H9 (cell line): ENCODE results near the gene EGLN1. TPM values are rescaled to one million over a fixed set of nuclear protein-coding genes. Genes with fewer than 3 reads are reported as not detected.

Experiments used
- DNase-seq: peaks from one replicate; pipeline ENCODE4 v3.0.0-alpha.2; 2017
- H2AFZ ChIP-seq: one replicate; pipeline ENCODE4 v1.6.1; 2013; ENCODE audit warnings: mild to moderate bottlenecking, low read length, control low read depth, moderate library complexity
- H2AK5ac ChIP-seq: 2 replicates; pipeline ENCODE4 v1.6.1; 2013; ENCODE audit warnings: low read length, control low read depth, mixed read lengths; ENCODE audit not compliant: insufficient read length
- H2BK120ac ChIP-seq: one replicate; pipeline ENCODE4 v1.6.1; 2013; ENCODE audit warnings: low read depth, mild to moderate bottlenecking, low read length, control low read depth, inconsistent platforms; ENCODE audit not compliant: poor library complexity, severe bottlenecking
- H2BK12ac ChIP-seq: 2 replicates; pipeline ENCODE4 v1.6.1; 2013; ENCODE audit warnings: low read length, control low read depth, mixed read lengths, low read depth; ENCODE audit not compliant: insufficient read length
- H2BK15ac ChIP-seq: 2 replicates; pipeline ENCODE4 v1.6.1; 2013; ENCODE audit warnings: low read depth, low read length, control low read depth
- H2BK20ac ChIP-seq: one replicate; pipeline ENCODE4 v1.6.1; 2013; ENCODE audit warnings: low read depth, mild to moderate bottlenecking, low read length, control low read depth, inconsistent platforms; ENCODE audit not compliant: poor library complexity, severe bottlenecking
- H2BK5ac ChIP-seq: 2 replicates; pipeline ENCODE4 v1.6.1; 2013; ENCODE audit warnings: low read length, control low read depth, mixed read lengths; ENCODE audit not compliant: insufficient read length
- H3K14ac ChIP-seq: 2 replicates; pipeline ENCODE4 v1.6.1; 2013; ENCODE audit warnings: low read length, control low read depth; ENCODE audit not compliant: insufficient read depth
- H3K18ac ChIP-seq: 2 replicates; pipeline ENCODE4 v1.6.1; 2013; ENCODE audit warnings: low read depth, mild to moderate bottlenecking, mixed read lengths, low read length, control low read depth; ENCODE audit not compliant: insufficient read length
- H3K23ac ChIP-seq: 2 replicates; pipeline ENCODE4 v1.6.1; 2013; ENCODE audit warnings: low read length, control low read depth, mixed read lengths, low read depth; ENCODE audit not compliant: insufficient read length
- H3K23me2 ChIP-seq: 2 replicates; pipeline ENCODE4 v1.6.1; 2013; ENCODE audit warnings: low read depth, mild to moderate bottlenecking, mixed read lengths, low read length, control low read depth; ENCODE audit not compliant: insufficient read length, poor library complexity, severe bottlenecking
- H3K27ac ChIP-seq: 2 replicates; pipeline ENCODE4 v1.5.1; 2013; ENCODE audit warnings: low read length, control low read depth, mixed read lengths, low read depth; ENCODE audit not compliant: insufficient read length
- H3K27me3 ChIP-seq: 2 replicates; pipeline ENCODE4 v1.6.1; 2013; ENCODE audit warnings: low read length, control low read depth, inconsistent platforms; ENCODE audit not compliant: insufficient read depth
- H3K4ac ChIP-seq: 2 replicates; pipeline ENCODE4 v1.6.1; 2013; ENCODE audit warnings: low read depth, mild to moderate bottlenecking, control low read depth, inconsistent platforms, low read length, moderate library complexity
- H3K4me1 ChIP-seq: 2 replicates; pipeline ENCODE4 v1.6.1; 2013; ENCODE audit warnings: low read length, control low read depth, inconsistent platforms; ENCODE audit not compliant: insufficient read depth
- H3K4me2 ChIP-seq: 2 replicates; pipeline ENCODE4 v1.6.1; 2013; ENCODE audit warnings: low read length, control low read depth, mixed read lengths; ENCODE audit not compliant: insufficient read length, insufficient read depth
- H3K56ac ChIP-seq: 2 replicates; pipeline ENCODE4 v1.6.1; 2013; ENCODE audit warnings: low read depth, mild to moderate bottlenecking, mixed read lengths, low read length, control low read depth; ENCODE audit not compliant: insufficient read length
- H3K79me1 ChIP-seq: 2 replicates; pipeline ENCODE4 v1.6.1; 2013; ENCODE audit warnings: low read depth, mild to moderate bottlenecking, moderate library complexity, low read length, control low read depth, inconsistent platforms; ENCODE audit not compliant: insufficient read depth, poor library complexity, severe bottlenecking
- H3K79me2 ChIP-seq: 2 replicates; pipeline ENCODE4 v1.6.1; 2013; ENCODE audit warnings: low read length, control low read depth, inconsistent platforms; ENCODE audit not compliant: insufficient read depth
- H3K9ac ChIP-seq: 2 replicates; pipeline ENCODE4 v1.6.1; 2013; ENCODE audit warnings: low read length, control low read depth, mixed read lengths; ENCODE audit not compliant: insufficient read length; ENCODE audit errors: extremely low read depth
- H3K9me3 ChIP-seq: one replicate; pipeline ENCODE4 v1.6.1; 2013; ENCODE audit warnings: low read depth, low read length, inconsistent platforms; ENCODE audit not compliant: control insufficient read depth
- H3T11ph ChIP-seq: one replicate; pipeline ENCODE4 v1.6.1; 2013; ENCODE audit warnings: mild to moderate bottlenecking, low read length, control low read depth, inconsistent platforms
- H4K20me1 ChIP-seq: one replicate; pipeline ENCODE4 v1.6.1; 2013; ENCODE audit not compliant: control insufficient read depth, insufficient read length, insufficient read depth
- H4K5ac ChIP-seq: 2 replicates; pipeline ENCODE4 v1.6.1; 2013; ENCODE audit warnings: low read depth, mild to moderate bottlenecking, mixed read lengths, low read length, control low read depth; ENCODE audit not compliant: insufficient read length
- H4K8ac ChIP-seq: replicated peaks from 2 replicates; pipeline ENCODE4 v1.6.1; 2013; ENCODE audit warnings: low read length, control low read depth, mixed read lengths, low read depth; ENCODE audit not compliant: insufficient read length
- H4K91ac ChIP-seq: 2 replicates; pipeline ENCODE4 v1.6.1; 2013; ENCODE audit warnings: low read depth, mild to moderate bottlenecking, moderate library complexity, mixed read lengths, low read length, control low read depth; ENCODE audit not compliant: insufficient read length
- H3K27ac Mint-ChIP-seq, 3 experiments: 2 replicates in 2 of 3; 3 replicates in 1 of 3; pipeline ENCODE4 v1.8.0; 2020 to 2021; ENCODE audit warnings: mixed read lengths in 3 of 3, mild to moderate bottlenecking in 1 of 3, moderate library complexity in 1 of 3
- H3K27me3 Mint-ChIP-seq: 2 replicates; pipeline ENCODE4 v1.8.0; 2021; ENCODE audit warnings: low read depth, mild to moderate bottlenecking, moderate library complexity, mixed read lengths
- H3K36me3 Mint-ChIP-seq, 3 experiments: 2 replicates in 2 of 3; 3 replicates in 1 of 3; pipeline ENCODE4 v1.8.0; 2020 to 2021; ENCODE audit warnings: low read depth in 3 of 3, mixed read lengths in 3 of 3; ENCODE audit not compliant: insufficient read depth in 1 of 3
- H3K4me1 Mint-ChIP-seq, 2 experiments: 2 replicates each; pipeline ENCODE4 v1.8.0; 2020; ENCODE audit warnings: mixed read lengths in 2 of 2
- H3K4me3 Mint-ChIP-seq, 2 experiments: 2 replicates in 1 of 2; 3 replicates in 1 of 2; pipeline ENCODE4 v1.8.0; 2020 to 2021; ENCODE audit warnings: mild to moderate bottlenecking in 2 of 2, mixed read lengths in 2 of 2, moderate library complexity in 1 of 2
- H3K9me3 Mint-ChIP-seq, 2 experiments: 2 replicates in 1 of 2; 3 replicates in 1 of 2; pipeline ENCODE4 v1.8.0; 2020; ENCODE audit warnings: mild to moderate bottlenecking in 2 of 2, mixed read lengths in 2 of 2, moderate library complexity in 1 of 2
- WGBS: extraction: QIAGEN DNeasy Blood & Tissue Kit; methylation state at CpG from one replicate; pipeline ENCODE4 v1.1.7; 2013; ENCODE audit warnings: missing lambda C conversion rate, low lambda C conversion rate, mixed read lengths; ENCODE audit not compliant: insufficient read length; ENCODE audit errors: extremely low coverage; 5-methylcytosine and 5-hydroxymethylcytosine counted together
- total RNA-seq: library from RNA; stranded (reverse); gene quantifications from 2 replicates; pipeline ENCODE4 v1.2.1, GENCODE V29; 2021
- TF ChIP-seq, protein P1 (sequence below): fragments of 200-600 bp; sonication (generic); conservative IDR thresholded peaks from 3 replicates; pipeline ENCODE4 v1.8.0; 2021; ENCODE audit warnings: antibody characterized with exemption, mild to moderate bottlenecking

Gene EGLN1
- total RNA-seq, 1 experiment from 2014 or later, result 8.4 TPM

DNA sequence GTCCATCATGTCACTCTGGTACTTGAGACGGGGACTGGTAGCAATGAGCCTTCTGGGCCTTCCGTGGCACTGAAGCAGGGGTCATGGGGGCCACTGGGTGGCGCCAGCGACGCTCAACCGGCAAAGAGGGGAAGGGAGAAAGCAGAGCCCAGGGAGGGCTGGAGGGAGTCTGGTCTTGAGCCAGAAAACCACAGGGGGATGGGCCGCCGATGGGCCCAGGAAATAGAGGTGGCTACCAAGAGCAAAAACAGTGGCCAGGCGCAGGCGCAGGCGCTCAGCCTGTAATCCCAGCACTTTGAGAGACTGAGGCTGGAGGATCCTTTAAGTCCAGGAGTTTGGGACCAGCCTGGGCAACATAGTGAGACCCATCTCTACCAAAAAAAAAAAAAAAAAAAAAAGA lies 106.2 kb downstream of the EGLN1 start:
- Histone ChIP-seq H3K4me2 (no peak overlapping the region), H3K23me2 (no peaks in the 10 kb centered on the region), H4K20me1 (no peaks in the 10 kb centered on the region), H4K5ac (no peak overlapping the region), H3K27me3 (no peaks in the 10 kb centered on the region), H3K23ac (no peak overlapping the region), H4K91ac (no peak overlapping the region), H3K18ac (no peak overlapping the region), H3K79me2 (no peaks in the 10 kb centered on the region), H2BK15ac (no peak overlapping the region), H3K4me1 (no peaks in the 10 kb centered on the region), H3K27ac (no peak overlapping the region), H2AK5ac (no peak overlapping the region), H2AFZ (no peak overlapping the region), H3K14ac (no peak overlapping the region), H4K8ac (no peak overlapping the region), H2BK5ac (no peak overlapping the region), H2BK12ac (no peak overlapping the region), H3K79me1 (no peaks in the 10 kb centered on the region), H3K9ac (no peak overlapping the region), H3K9me3 (no peaks in the 10 kb centered on the region), H2BK120ac (no peak overlapping the region), H3K56ac (no peak overlapping the region), H3K4ac (no peak overlapping the region), H2BK20ac (no peak overlapping the region), H3T11ph (no peak overlapping the region)
- H3K27me3 Mint-ChIP-seq, result peaks cover 21% of the 10 kb centered on the region
- no peak overlapping the region for H3K27ac Mint-ChIP-seq
- H3K4me1 Mint-ChIP-seq, result no peaks in the 10 kb centered on the region
- TF ChIP-seq, protein P1, sequence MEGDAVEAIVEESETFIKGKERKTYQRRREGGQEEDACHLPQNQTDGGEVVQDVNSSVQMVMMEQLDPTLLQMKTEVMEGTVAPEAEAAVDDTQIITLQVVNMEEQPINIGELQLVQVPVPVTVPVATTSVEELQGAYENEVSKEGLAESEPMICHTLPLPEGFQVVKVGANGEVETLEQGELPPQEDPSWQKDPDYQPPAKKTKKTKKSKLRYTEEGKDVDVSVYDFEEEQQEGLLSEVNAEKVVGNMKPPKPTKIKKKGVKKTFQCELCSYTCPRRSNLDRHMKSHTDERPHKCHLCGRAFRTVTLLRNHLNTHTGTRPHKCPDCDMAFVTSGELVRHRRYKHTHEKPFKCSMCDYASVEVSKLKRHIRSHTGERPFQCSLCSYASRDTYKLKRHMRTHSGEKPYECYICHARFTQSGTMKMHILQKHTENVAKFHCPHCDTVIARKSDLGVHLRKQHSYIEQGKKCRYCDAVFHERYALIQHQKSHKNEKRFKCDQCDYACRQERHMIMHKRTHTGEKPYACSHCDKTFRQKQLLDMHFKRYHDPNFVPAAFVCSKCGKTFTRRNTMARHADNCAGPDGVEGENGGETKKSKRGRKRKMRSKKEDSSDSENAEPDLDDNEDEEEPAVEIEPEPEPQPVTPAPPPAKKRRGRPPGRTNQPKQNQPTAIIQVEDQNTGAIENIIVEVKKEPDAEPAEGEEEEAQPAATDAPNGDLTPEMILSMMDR, result peak; percentile 87
- WGBS, result no CpG with 5 or more reads among the region's 11 CpGs
- H3K36me3 Mint-ChIP-seq, result no peaks in the 10 kb centered on the region
- no peaks in the 10 kb centered on the region for H3K9me3 Mint-ChIP-seq
- peak; percentile 83 for DNase-seq
- H3K4me3 Mint-ChIP-seq, result no peak overlapping the region; a peak in 1 of 5 replicates

Other genes with a start within 250 kb of the EGLN1 start
- gene GNPAT, start 181.1 kb downstream of the EGLN1 start, total RNA-seq, result 38.1 and 39.4 TPM in 2 replicates
- gene EXOC8, start 84.4 kb downstream of the EGLN1 start, total RNA-seq, result 10.5 and 10.8 TPM in 2 replicates
- 14.8 and 15.3 TPM in 2 replicates for gene SPRTN, start 84.0 kb downstream of the EGLN1 start, total RNA-seq
- 39.8 and 39.9 TPM in 2 replicates for gene TSNAX, start 106.4 kb upstream of the EGLN1 start, total RNA-seq
- gene DISC1, start 204.5 kb upstream of the EGLN1 start, total RNA-seq, result 2.1 and 2.5 TPM in 2 replicates